Liver (tissue), 3 donors: ENCODE measurements around the gene SDC1.

Experiments
- JUND ChIP-seq, 2 donors: IDR thresholded peaks; 2 replicates each; pipeline ENCODE4 v1.6.1; 2016; ENCODE audit warnings: antibody characterized with exemption in 2 of 2
- NR2F2 ChIP-seq: IDR thresholded peaks from 2 replicates; pipeline ENCODE4 v1.6.1; 2016; ENCODE audit warnings: antibody characterized with exemption
- RAD21 ChIP-seq, 2 donors: IDR thresholded peaks; 2 replicates each; pipeline ENCODE4 v1.6.1; 2016; ENCODE audit warnings: antibody characterized with exemption in 2 of 2, mild to moderate bottlenecking in 2 of 2
- RXRA ChIP-seq, 2 donors: IDR thresholded peaks; 2 replicates each; pipeline ENCODE4 v1.6.1; 2017 to 2018; ENCODE audit warnings: antibody characterized with exemption in 2 of 2, mild to moderate bottlenecking in 1 of 2
- YY1 ChIP-seq: IDR thresholded peaks from 2 replicates; pipeline ENCODE4 v1.6.1; 2016; ENCODE audit warnings: antibody characterized with exemption, mild to moderate bottlenecking
- TF ChIP-seq, protein P1 (sequence below): fragments of 150-350 bp; IDR thresholded peaks from 2 replicates; pipeline ENCODE4 v1.5.1; 2017; ENCODE audit warnings: improper control_type of control experiment, low read depth, low read length; ENCODE audit not compliant: missing input control
- TF ChIP-seq, protein P2 (sequence below): IDR thresholded peaks from 2 replicates; pipeline ENCODE4 v1.6.1; 2016; ENCODE audit warnings: antibody characterized with exemption, mild to moderate bottlenecking
- TF ChIP-seq, protein P3 (sequence below): IDR thresholded peaks from 2 replicates; pipeline ENCODE4 v1.6.1; 2016; ENCODE audit warnings: antibody characterized with exemption
- donor health status: healthy.
- donor health status: healthy.

DNA sequence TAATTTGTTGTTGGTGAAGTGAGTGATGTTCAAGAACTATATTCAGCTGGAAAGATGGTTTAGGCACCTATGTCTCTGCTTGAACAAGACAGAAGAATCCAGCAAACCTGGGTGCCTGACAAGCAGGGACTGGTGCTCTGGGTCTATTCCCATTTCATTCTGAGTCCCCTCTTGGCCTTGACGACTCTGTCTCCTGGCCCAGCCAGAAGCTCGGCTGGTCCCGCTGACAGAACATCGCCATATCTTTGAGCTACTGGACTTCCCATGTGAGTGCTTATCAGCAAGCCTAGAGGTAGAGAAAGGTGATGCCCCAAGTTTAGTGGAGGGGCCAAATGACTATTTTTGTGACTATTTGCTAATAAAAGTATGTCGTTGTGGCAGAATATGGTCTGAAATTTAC, 48.2 kb downstream of the SDC1 start:
- TF ChIP-seq, protein P1, sequence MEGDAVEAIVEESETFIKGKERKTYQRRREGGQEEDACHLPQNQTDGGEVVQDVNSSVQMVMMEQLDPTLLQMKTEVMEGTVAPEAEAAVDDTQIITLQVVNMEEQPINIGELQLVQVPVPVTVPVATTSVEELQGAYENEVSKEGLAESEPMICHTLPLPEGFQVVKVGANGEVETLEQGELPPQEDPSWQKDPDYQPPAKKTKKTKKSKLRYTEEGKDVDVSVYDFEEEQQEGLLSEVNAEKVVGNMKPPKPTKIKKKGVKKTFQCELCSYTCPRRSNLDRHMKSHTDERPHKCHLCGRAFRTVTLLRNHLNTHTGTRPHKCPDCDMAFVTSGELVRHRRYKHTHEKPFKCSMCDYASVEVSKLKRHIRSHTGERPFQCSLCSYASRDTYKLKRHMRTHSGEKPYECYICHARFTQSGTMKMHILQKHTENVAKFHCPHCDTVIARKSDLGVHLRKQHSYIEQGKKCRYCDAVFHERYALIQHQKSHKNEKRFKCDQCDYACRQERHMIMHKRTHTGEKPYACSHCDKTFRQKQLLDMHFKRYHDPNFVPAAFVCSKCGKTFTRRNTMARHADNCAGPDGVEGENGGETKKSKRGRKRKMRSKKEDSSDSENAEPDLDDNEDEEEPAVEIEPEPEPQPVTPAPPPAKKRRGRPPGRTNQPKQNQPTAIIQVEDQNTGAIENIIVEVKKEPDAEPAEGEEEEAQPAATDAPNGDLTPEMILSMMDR = no peak
- TF ChIP-seq YY1 (no peak), RAD21 (IDR thresholded peaks at IDR 0.05) (no peak), RXRA (IDR thresholded peaks at IDR 0.05) (no peak), NR2F2 (no peak), JUND (IDR thresholded peaks at IDR 0.05) (no peak)
- TF ChIP-seq, protein P2, sequence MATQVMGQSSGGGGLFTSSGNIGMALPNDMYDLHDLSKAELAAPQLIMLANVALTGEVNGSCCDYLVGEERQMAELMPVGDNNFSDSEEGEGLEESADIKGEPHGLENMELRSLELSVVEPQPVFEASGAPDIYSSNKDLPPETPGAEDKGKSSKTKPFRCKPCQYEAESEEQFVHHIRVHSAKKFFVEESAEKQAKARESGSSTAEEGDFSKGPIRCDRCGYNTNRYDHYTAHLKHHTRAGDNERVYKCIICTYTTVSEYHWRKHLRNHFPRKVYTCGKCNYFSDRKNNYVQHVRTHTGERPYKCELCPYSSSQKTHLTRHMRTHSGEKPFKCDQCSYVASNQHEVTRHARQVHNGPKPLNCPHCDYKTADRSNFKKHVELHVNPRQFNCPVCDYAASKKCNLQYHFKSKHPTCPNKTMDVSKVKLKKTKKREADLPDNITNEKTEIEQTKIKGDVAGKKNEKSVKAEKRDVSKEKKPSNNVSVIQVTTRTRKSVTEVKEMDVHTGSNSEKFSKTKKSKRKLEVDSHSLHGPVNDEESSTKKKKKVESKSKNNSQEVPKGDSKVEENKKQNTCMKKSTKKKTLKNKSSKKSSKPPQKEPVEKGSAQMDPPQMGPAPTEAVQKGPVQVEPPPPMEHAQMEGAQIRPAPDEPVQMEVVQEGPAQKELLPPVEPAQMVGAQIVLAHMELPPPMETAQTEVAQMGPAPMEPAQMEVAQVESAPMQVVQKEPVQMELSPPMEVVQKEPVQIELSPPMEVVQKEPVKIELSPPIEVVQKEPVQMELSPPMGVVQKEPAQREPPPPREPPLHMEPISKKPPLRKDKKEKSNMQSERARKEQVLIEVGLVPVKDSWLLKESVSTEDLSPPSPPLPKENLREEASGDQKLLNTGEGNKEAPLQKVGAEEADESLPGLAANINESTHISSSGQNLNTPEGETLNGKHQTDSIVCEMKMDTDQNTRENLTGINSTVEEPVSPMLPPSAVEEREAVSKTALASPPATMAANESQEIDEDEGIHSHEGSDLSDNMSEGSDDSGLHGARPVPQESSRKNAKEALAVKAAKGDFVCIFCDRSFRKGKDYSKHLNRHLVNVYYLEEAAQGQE = no peak
- TF ChIP-seq, protein P3, sequence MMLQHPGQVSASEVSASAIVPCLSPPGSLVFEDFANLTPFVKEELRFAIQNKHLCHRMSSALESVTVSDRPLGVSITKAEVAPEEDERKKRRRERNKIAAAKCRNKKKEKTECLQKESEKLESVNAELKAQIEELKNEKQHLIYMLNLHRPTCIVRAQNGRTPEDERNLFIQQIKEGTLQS = no peak
